Cardiac fibroblast (primary cell): Measurements from ENCODE around the gene SAMD14.
A peak's percentile ranks its signal among the peaks of the same experiment; 100 is the strongest.

Experiments
- DNase-seq, 2 donors: peaks; one replicate each; pipeline versions ENCODE4 v3.0.0 to v3.0.0-alpha.2; 2010; ENCODE audit warnings: low read depth in 2 of 2
- H3K4me3 ChIP-seq, 2 donors: replicated peaks in 1 of 2; 1 replicate in 1 of 2; 2 replicates in 1 of 2; pipeline ENCODE4 v1.5.1; 2011; ENCODE audit warnings: low read depth in 2 of 2, low read length in 2 of 2, mild to moderate bottlenecking in 2 of 2, moderate library complexity in 1 of 2
- TF ChIP-seq, protein P1 (sequence below): IDR thresholded peaks from one replicate; pipeline ENCODE4 v1.5.1; 2011; ENCODE audit warnings: low read depth, mild to moderate bottlenecking, low read length, inconsistent platforms

Gene SAMD14

DNA sequence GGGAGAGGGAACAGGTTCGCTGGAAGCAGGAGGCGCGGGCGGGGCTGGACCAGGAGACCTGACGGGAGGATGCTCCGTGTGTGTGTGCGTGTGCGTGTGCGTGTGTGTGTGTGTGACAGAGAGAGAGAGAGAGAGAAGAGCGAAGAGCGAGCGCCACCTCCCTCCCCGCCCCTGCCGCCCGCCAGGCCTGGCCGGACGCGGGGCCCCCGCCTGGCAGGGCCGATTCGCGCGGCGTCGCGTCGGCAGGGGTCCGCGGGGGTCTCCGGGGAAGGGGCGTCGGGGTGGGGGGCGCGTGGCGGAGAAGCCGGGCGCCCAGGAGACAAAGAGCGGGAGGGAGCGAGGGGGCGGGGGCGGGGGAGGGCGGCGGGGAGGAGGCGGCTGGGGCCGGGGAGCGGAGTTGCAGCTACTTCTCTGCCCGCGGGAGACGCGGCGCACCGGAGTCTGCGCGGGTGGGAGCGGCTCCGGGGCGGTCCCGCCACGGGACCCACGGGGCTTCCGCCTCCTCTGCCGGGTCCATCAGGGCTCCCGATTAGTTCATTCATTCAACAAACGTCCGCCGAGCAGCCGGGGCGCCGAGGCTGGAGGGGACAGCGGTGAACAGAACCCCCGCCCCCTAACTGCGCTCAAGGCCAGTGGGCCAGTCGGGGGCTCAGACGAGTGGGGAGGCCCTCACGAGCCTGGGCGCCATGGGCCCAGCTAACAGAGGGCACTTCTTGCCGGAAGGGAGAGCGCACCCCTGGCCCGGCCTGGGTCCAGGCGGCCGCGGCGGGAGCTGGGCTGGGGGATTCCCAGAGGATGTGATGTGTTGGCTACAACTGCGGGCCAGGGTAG is at the start of gene SAMD14:
Gene SAMD14, minus strand, starts transcription at position 433 of the 831 bp plus-strand sequence. CDS start 5,201 bp downstream, outside the sequence.
- peak; percentile 48 to 57 for DNase-seq
- TF ChIP-seq, protein P1, sequence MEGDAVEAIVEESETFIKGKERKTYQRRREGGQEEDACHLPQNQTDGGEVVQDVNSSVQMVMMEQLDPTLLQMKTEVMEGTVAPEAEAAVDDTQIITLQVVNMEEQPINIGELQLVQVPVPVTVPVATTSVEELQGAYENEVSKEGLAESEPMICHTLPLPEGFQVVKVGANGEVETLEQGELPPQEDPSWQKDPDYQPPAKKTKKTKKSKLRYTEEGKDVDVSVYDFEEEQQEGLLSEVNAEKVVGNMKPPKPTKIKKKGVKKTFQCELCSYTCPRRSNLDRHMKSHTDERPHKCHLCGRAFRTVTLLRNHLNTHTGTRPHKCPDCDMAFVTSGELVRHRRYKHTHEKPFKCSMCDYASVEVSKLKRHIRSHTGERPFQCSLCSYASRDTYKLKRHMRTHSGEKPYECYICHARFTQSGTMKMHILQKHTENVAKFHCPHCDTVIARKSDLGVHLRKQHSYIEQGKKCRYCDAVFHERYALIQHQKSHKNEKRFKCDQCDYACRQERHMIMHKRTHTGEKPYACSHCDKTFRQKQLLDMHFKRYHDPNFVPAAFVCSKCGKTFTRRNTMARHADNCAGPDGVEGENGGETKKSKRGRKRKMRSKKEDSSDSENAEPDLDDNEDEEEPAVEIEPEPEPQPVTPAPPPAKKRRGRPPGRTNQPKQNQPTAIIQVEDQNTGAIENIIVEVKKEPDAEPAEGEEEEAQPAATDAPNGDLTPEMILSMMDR = no peak
- H3K4me3 ChIP-seq = peak within 1 kb of the TSS; percentile 46 to 60

DNA sequence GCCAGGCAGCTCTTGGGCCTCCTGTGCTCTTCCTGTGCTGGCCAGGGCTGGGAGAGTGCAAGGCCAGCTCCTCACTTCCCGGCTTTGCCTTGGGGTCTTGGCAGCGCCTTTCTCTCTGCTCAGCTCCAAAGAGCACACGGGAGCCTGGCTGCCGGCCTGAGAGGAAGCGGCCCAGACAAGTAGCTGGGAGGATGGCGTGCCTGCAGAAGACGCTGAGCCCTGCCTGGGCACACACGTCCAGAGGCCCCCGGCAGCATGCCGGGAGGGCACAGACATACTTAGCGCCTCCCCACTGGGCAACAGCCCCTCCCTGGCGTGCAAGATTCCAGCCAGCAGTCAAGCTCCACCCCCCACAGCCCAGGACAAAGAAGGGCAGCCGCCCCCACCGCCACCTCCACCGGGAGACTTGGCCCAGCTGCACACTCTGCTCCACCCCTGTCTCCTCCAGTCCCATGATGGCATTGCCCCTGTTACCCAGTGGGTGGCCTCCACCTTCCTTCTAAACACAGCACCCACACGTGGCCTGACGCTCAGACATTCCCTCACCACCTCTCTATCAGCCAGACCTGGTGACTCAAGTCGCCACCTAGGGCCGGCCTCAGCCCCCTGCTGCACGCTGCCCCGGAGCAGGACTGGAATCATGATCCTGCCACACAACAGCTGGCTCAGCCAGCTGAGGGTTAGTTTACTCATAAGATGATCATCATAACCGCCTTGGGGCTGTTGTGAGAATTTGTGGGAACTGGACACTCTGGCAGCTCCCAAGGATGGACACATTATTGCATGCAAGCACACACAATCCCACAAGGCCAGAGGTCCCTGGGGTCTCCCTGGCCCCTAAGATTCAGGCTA is 48.2 kb upstream of the SAMD14 start:
- TF ChIP-seq, protein P1 = peak; percentile 40
- peak; percentile 94 to 99 for DNase-seq
- no peak overlapping the region for H3K4me3 ChIP-seq

DNA sequence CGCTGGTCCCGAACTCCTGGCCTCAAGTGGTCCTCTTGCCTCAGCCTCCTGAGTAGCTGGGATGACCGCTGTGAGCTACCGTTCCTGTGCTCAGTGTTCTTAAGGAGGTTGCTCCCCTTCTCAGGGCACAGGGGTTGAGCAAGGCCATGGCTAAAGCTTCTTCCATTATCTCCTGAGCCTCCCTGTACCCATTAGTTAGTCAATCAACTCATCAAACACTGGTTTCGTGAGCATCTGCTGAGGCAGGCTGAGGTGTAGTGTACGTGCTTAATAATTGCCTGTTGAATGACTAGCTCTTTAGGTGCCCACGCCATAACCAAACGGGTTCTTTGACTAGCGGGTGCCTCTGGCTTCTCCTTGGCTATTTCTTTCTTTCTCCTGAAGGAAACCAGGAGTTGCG is 47.5 kb upstream of the SAMD14 start:
- TF ChIP-seq, protein P1 = no peak
- peak in 1 of 2 donors; percentile 38 for DNase-seq
- H3K4me3 ChIP-seq = no peak overlapping the region

DNA sequence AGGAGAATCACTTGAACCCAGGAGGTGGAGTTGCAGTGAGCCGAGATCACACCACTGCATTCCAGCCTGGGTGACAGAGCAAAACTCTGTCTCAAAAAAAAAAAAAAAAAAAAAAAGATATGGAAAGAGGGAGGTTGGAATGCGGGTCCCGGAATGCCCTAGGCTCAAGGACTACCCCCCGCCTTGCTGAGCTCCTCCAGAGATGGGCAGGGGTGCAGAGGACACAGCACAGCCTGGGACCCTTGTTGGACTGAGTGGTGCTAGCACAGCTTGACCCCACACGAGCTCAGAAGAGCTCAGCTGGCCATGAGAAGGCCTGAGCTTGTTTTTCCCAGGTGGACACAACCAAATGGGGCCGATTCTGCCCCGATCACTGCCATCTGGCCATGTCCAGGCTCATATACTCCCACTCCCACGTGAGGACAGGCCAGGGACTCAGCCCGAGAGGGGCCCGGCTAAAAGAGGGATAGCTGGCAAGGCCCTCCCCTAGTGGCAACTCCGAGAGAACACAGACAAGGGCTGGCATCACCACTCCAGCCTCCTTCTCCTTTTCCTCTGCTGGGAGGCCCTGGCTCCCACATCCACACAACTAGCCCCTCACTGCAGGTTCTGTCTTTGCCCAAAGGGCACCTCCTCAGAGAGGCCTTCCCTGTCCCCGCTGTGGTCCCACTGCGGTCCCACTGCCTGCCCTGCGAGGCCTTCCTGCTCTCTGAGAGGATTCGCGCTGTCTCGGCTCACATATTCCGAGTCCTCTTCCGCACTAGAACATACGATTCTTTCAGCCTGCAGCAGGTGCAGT is 46.8 kb upstream of the SAMD14 start:
- TF ChIP-seq, protein P1 = no peak
- DNase-seq = peak; percentile 19 to 21
- no peak overlapping the region for H3K4me3 ChIP-seq

DNA sequence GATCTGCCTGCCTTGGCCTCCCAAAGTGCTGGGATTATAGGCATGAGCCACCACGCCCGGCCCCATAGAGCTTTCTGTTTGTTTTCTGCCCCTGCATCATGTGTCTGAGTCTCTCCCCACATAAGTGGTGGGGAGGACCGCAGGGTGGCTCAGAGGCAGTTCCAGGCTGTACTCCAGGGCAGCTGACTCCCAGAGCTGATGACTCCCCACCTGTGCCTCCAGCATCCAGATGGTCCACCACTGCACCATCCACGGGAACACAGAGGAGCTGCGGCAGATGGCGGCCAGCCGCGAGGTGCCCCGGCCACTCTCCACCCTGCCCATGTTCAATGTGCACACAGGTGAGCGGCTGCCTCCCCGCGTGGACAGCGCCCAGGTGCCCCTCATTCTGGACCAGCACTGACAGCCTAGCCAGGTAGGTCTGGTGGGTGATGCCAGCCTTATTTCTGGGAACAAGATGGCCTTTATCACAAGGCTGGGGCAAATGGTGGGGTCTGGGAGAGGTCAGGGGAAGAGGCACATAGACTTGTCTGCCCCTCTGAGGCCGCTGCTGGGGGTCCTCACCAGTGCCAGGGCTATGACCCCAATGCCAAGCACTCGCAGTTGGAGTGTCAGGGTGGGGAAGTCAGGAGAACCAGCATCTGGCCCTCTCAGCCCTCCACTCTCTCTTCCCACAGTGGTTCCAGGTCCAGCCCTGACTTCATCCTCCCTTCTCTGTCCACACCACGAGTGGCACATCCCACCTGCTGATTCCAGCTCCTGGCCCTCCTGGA is 45.3 kb upstream of the SAMD14 start:
- H3K4me3 ChIP-seq = no peak overlapping the region
- DNase-seq = peak in 1 of 2 donors; percentile 27
- TF ChIP-seq, protein P1 = no peak
